HEK293 (cell line): ENCODE results near the gene WDR75.

Source experiments
- CTCF ChIA-PET: fragments of 350-600 bp; formaldehyde crosslinking; extraction: SDS; loops from one replicate; lab custom pipeline; 2021; ENCODE audit warnings: antibody characterized with exemption; lab: Yijun Ruan, JAX
- POLR2A ChIA-PET: fragments of 300-600 bp; formaldehyde crosslinking; extraction: SDS; loops from one replicate; lab custom pipeline; 2020; ENCODE audit warnings: antibody characterized with exemption, inconsistent platforms; lab: Yijun Ruan, JAX
- H3K27ac ChIP-seq: fragments of 200-500 bp; sonication (Bioruptor generic); 2 replicates; pipeline ENCODE4 v1.5.1; 2014; ENCODE audit warnings: low read depth, low read length, control low read depth, inconsistent platforms; ENCODE audit errors: extremely low read depth
- H3K36me3 ChIP-seq, 2 experiments: fragments of 200-500 bp in 1 of 2; sonication (Bioruptor generic) in 1 of 2; 1 replicate in 1 of 2; 2 replicates in 1 of 2; pipeline ENCODE4 v1.5.1; 2014 to 2017; ENCODE audit warnings: inconsistent platforms in 2 of 2, low read length in 2 of 2; ENCODE audit not compliant: control insufficient read depth in 2 of 2, insufficient read depth in 1 of 2
- H3K4me1 ChIP-seq: fragments of 200-500 bp; sonication (Bioruptor generic); 2 replicates; pipeline ENCODE4 v1.5.1; 2014; ENCODE audit warnings: mild to moderate bottlenecking, low read length, inconsistent platforms; ENCODE audit not compliant: control insufficient read depth, insufficient read depth
- H3K4me3 ChIP-seq: 2 replicates; pipeline ENCODE4 v1.5.1; 2011; ENCODE audit warnings: low read depth, mild to moderate bottlenecking, control low read depth, low read length, moderate library complexity
- H3K9me3 ChIP-seq: fragments of 200-500 bp; sonication (Bioruptor generic); 2 replicates; pipeline ENCODE4 v1.5.1; 2014; ENCODE audit warnings: low read depth, low read length, inconsistent platforms; ENCODE audit not compliant: control insufficient read depth, insufficient read depth
- FEZF1 ChIP-seq: fragments of 450-650 bp; formaldehyde crosslinking; IDR thresholded peaks from 2 replicates; pipeline ENCODE4 v1.5.1; 2016; ENCODE audit warnings: missing biosample characterization, missing genetic modification characterization
- HOXD13 ChIP-seq: sonication (generic); formaldehyde crosslinking; IDR thresholded peaks from 2 replicates; pipeline ENCODE4 v1.8.0; 2022; ENCODE audit warnings: missing genetic modification reagents, borderline replicate concordance
- KLF16 ChIP-seq: fragments of 450-650 bp; formaldehyde crosslinking; IDR thresholded peaks from 2 replicates; pipeline ENCODE4 v1.5.1; 2017; ENCODE audit warnings: missing biosample characterization, missing genetic modification characterization
- KLF17 ChIP-seq: fragments of 450-650 bp; formaldehyde crosslinking; IDR thresholded peaks from 2 replicates; pipeline ENCODE4 v1.5.1; 2016; ENCODE audit warnings: missing biosample characterization, missing genetic modification characterization
- ZBTB1 ChIP-seq: fragments of 450-650 bp; formaldehyde crosslinking; IDR thresholded peaks from 2 replicates; pipeline ENCODE4 v1.5.1; 2016; ENCODE audit warnings: missing biosample characterization, missing genetic modification characterization
- ZFHX2 ChIP-seq: fragments of 450-650 bp; formaldehyde crosslinking; conservative IDR thresholded peaks from 2 replicates; pipeline ENCODE4 v1.5.1; 2016; ENCODE audit warnings: missing biosample characterization, missing genetic modification characterization
- ZIC2 ChIP-seq: fragments of 450-650 bp; formaldehyde crosslinking; IDR thresholded peaks from 2 replicates; pipeline ENCODE4 v1.5.1; 2016; ENCODE audit warnings: missing biosample characterization, missing genetic modification characterization
- ZNF157 ChIP-seq: fragments of 450-650 bp; formaldehyde crosslinking; IDR thresholded peaks from 2 replicates; pipeline ENCODE4 v1.5.1; 2016; ENCODE audit warnings: missing biosample characterization, missing genetic modification characterization
- ZNF169 ChIP-seq: fragments of 450-650 bp; formaldehyde crosslinking; IDR thresholded peaks from 2 replicates; pipeline ENCODE4 v1.5.1; 2016; ENCODE audit warnings: missing biosample characterization, missing genetic modification characterization
- ZNF211 ChIP-seq: fragments of 450-650 bp; formaldehyde crosslinking; IDR thresholded peaks from 2 replicates; pipeline ENCODE4 v1.5.1; 2016; ENCODE audit warnings: low read depth, missing biosample characterization, missing genetic modification characterization
- ZNF214 ChIP-seq: fragments of 450-650 bp; formaldehyde crosslinking; IDR thresholded peaks from 2 replicates; pipeline ENCODE4 v1.5.1; 2017; ENCODE audit warnings: missing biosample characterization, mild to moderate bottlenecking, missing genetic modification characterization, borderline replicate concordance
- ZNF221 ChIP-seq: fragments of 450-650 bp; formaldehyde crosslinking; IDR thresholded peaks from 2 replicates; pipeline ENCODE4 v1.5.1; 2017; ENCODE audit warnings: missing biosample characterization, missing genetic modification characterization, borderline replicate concordance
- ZNF354C ChIP-seq: fragments of 450-650 bp; formaldehyde crosslinking; IDR thresholded peaks from 2 replicates; pipeline ENCODE4 v1.5.1; 2016; ENCODE audit warnings: missing biosample characterization, missing genetic modification characterization, low read depth, borderline replicate concordance
- ZNF362 ChIP-seq: fragments of 450-650 bp; formaldehyde crosslinking; IDR thresholded peaks from 2 replicates; pipeline ENCODE4 v1.5.1; 2016; ENCODE audit warnings: missing biosample characterization, missing genetic modification characterization
- ZNF548 ChIP-seq: fragments of 450-650 bp; formaldehyde crosslinking; IDR thresholded peaks from 2 replicates; pipeline ENCODE4 v1.5.1; 2016; ENCODE audit warnings: missing biosample characterization, missing genetic modification characterization
- ZNF560 ChIP-seq: fragments of 450-650 bp; formaldehyde crosslinking; IDR thresholded peaks from 2 replicates; pipeline ENCODE4 v1.5.1; 2017; ENCODE audit warnings: missing biosample characterization, missing genetic modification characterization, borderline replicate concordance
- ZNF596 ChIP-seq: fragments of 450-650 bp; IDR thresholded peaks from 2 replicates; pipeline ENCODE4 v1.5.0; 2018; ENCODE audit warnings: missing biosample characterization, mild to moderate bottlenecking, missing genetic modification characterization, moderate library complexity
- ZNF664 ChIP-seq: fragments of 450-650 bp; formaldehyde crosslinking; IDR thresholded peaks from 2 replicates; pipeline ENCODE4 v1.5.1; 2016; ENCODE audit warnings: missing biosample characterization, missing genetic modification characterization
- ZNF843 ChIP-seq: fragments of 450-650 bp; formaldehyde crosslinking; IDR thresholded peaks from 2 replicates; pipeline ENCODE4 v1.5.1; 2016; ENCODE audit warnings: missing biosample characterization, missing genetic modification characterization
- TF ChIP-seq, protein P1 (sequence below): fragments of 450-650 bp; formaldehyde crosslinking; IDR thresholded peaks from 2 replicates; pipeline ENCODE4 v1.5.1; 2016; ENCODE audit warnings: missing biosample characterization, missing genetic modification characterization
- TF ChIP-seq, protein P2 (sequence below): fragments of 450-650 bp; formaldehyde crosslinking; IDR thresholded peaks from 2 replicates; pipeline ENCODE4 v1.5.1; 2016; ENCODE audit warnings: missing biosample characterization, missing genetic modification characterization
- TF ChIP-seq, protein P3 (sequence below): fragments of 450-650 bp; formaldehyde crosslinking; conservative IDR thresholded peaks from 2 replicates; pipeline ENCODE4 v1.5.1; 2016; ENCODE audit warnings: low read depth, missing biosample characterization, missing genetic modification characterization

WDR75 gene

DNA sequence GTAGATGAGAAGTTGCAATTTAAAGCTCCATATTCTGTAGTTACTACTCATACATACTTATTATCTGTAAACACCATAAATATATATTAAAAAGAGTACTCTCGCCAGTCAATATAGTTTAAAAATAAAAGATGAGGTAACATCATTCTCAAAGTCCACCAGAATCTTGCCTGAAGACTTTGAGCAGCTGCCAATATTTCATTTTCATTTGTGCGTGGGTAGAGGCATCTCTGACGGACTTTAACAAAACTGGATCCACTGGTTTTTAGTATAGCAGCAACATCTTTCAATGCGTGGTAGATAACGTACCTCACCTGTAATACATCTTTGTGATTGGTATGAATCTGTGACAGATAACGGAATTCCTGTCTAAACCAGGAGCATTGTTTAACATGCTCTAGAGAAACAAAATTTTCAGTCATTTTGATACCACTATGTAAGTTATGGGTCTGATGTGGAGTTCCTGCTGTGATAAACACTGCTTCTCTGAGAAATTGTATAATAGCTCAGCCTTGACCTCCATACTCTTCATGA lies 45.0 kb downstream of the WDR75 start (continued):
- no peak for TF ChIP-seq ZNF362
- TF ChIP-seq FEZF1 (tag by site-specific recombination) = no peak
- TF ChIP-seq ZNF211 (tag by site-specific recombination) = no peak
- TF ChIP-seq, protein P1, sequence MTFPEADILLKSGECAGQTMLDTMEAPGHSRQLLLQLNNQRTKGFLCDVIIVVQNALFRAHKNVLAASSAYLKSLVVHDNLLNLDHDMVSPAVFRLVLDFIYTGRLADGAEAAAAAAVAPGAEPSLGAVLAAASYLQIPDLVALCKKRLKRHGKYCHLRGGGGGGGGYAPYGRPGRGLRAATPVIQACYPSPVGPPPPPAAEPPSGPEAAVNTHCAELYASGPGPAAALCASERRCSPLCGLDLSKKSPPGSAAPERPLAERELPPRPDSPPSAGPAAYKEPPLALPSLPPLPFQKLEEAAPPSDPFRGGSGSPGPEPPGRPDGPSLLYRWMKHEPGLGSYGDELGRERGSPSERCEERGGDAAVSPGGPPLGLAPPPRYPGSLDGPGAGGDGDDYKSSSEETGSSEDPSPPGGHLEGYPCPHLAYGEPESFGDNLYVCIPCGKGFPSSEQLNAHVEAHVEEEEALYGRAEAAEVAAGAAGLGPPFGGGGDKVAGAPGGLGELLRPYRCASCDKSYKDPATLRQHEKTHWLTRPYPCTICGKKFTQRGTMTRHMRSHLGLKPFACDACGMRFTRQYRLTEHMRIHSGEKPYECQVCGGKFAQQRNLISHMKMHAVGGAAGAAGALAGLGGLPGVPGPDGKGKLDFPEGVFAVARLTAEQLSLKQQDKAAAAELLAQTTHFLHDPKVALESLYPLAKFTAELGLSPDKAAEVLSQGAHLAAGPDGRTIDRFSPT = no peak
- TF ChIP-seq ZNF548 (tag by site-specific recombination) = no peak

- TF ChIP-seq, protein P2, sequence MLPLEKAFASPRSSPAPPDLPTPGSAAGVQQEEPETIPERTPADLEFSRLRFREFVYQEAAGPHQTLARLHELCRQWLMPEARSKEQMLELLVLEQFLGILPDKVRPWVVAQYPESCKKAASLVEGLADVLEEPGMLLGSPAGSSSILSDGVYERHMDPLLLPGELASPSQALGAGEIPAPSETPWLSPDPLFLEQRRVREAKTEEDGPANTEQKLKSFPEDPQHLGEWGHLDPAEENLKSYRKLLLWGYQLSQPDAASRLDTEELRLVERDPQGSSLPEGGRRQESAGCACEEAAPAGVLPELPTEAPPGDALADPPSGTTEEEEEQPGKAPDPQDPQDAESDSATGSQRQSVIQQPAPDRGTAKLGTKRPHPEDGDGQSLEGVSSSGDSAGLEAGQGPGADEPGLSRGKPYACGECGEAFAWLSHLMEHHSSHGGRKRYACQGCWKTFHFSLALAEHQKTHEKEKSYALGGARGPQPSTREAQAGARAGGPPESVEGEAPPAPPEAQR (tag by site-specific recombination) = no peak
- no peak for TF ChIP-seq ZNF560 (tag by site-specific recombination)
- no peak for TF ChIP-seq KLF16 (tag by site-specific recombination)
- TF ChIP-seq ZNF843 (tag by site-specific recombination) = no peak
- POLR2A ChIA-PET = no interaction called here
- Histone ChIP-seq H3K27ac (no peak overlapping the region), H3K36me3 (no peaks in the 10 kb centered on the region), H3K4me1 (no peaks in the 10 kb centered on the region), H3K4me3 (no peak overlapping the region), H3K9me3 (no peaks in the 10 kb centered on the region)
- CTCF ChIA-PET = interaction anchor here (0.5 kb wide), 1 partner anchor 14 kb away, joined by 4 read pairs; no protein-coding TSS in a partner anchor
Measured at GRCh38 chr2:189487283-189488007, 46.2 kb downstream of the WDR75 start.

GRCh38 chr2:189488008-189488310 lies 46.7 kb downstream of the WDR75 start:
- Histone ChIP-seq H3K4me1 (no peaks in the 10 kb centered on the region), H3K36me3 (no peaks in the 10 kb centered on the region), H3K9me3 (no peaks in the 10 kb centered on the region), H3K27ac (no peak overlapping the region), H3K4me3 (no peak overlapping the region)
- ChIA-PET POLR2A (no interaction called here), CTCF (no interaction called here)
- TF ChIP-seq ZFHX2 (no peak), ZIC2 (tag by site-specific recombination) (no peak), ZNF354C (no peak), ZBTB1 (tag by site-specific recombination) (no peak), HOXD13 (CRISPR knock-in tag) (no peak), ZNF214 (tag by site-specific recombination) (no peak), ZNF596 (tag by site-specific recombination) (no peak), ZNF221 (tag by site-specific recombination) (no peak), KLF17 (tag by site-specific recombination) (no peak), ZNF157 (tag by site-specific recombination) (no peak), ZNF664 (tag by site-specific recombination) (no peak), ZNF169 (no peak)
- TF ChIP-seq, protein P3, sequence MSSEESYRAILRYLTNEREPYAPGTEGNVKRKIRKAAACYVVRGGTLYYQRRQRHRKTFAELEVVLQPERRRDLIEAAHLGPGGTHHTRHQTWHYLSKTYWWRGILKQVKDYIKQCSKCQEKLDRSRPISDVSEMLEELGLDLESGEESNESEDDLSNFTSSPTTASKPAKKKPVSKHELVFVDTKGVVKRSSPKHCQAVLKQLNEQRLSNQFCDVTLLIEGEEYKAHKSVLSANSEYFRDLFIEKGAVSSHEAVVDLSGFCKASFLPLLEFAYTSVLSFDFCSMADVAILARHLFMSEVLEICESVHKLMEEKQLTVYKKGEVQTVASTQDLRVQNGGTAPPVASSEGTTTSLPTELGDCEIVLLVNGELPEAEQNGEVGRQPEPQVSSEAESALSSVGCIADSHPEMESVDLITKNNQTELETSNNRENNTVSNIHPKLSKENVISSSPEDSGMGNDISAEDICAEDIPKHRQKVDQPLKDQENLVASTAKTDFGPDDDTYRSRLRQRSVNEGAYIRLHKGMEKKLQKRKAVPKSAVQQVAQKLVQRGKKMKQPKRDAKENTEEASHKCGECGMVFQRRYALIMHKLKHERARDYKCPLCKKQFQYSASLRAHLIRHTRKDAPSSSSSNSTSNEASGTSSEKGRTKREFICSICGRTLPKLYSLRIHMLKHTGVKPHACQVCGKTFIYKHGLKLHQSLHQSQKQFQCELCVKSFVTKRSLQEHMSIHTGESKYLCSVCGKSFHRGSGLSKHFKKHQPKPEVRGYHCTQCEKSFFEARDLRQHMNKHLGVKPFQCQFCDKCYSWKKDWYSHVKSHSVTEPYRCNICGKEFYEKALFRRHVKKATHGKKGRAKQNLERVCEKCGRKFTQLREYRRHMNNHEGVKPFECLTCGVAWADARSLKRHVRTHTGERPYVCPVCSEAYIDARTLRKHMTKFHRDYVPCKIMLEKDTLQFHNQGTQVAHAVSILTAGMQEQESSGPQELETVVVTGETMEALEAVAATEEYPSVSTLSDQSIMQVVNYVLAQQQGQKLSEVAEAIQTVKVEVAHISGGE = no peak
